SKM-1 (cell line): ENCODE results near the gene KREMEN1.
"Not testable (repeated sequence)": the region's sequence is repeated elsewhere in the genome, so short reads cannot be mapped to it uniquely, and the experiment has no call there.

ENCODE experiments used
- DNase-seq: peaks from one replicate; lab custom pipeline; 2025; ENCODE audit not compliant: unreplicated experiment; lab: John Stamatoyannopoulos, UW

KREMEN1 gene

DNA sequence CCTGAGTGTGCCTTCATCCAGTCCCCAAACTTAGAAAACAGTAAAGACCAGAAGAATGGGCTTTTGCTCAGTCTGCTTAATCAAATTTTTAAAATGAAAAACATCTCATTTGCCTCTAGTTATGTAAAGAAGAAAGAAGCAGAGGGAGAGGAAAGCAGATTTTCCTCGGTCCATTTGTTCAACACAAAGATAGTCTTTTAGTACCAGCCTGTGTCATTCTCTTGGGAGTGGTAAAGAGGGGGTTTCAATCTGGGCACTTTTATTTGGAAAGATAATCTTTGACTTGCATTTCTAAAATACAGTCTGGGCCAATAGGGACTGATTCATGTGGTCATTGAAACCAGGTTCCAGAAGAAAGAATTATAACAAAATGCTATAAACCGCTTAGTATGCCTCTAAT, 29.5 kb downstream of the KREMEN1 start:
- DNase-seq: no peak

DNA sequence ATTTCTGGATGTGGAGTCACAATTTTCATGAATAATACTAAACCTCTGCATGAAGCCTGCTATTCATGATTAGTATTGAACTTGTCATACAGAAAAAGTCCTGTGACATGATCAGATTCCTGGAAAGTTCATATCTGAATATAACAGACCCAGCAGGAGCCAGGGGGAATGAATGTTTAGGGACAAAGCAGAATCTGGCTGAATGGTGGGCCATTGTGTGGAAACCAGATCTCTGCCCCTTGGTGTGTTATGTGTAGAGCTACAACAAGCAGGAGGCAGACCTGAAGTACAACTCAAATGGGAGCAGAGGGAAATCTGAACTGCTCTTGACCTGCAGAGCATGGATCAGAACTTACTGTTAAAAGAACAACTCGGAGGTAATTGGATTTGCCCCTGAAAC, 30.3 kb downstream of the KREMEN1 start:
- DNase-seq: no peak

DNA sequence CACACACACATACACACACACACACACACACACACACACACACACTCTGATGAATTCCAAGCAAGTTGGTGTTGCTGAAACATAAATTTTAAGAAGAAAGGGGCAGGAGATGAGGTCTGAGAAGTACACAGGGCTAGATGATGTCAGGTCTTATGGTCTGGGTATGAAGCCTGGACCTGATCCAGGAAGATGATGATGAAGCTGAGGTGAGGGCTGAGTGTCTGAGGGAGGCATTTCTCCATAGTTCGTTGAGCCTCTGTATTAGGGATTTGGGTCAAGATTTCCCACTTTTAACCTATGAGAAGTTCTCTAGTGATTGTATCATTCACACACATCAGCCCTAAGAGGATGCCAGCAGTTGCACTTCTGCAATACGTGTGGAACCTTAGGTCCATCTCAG, 32.6 kb downstream of the KREMEN1 start:
- no peak for DNase-seq

DNA sequence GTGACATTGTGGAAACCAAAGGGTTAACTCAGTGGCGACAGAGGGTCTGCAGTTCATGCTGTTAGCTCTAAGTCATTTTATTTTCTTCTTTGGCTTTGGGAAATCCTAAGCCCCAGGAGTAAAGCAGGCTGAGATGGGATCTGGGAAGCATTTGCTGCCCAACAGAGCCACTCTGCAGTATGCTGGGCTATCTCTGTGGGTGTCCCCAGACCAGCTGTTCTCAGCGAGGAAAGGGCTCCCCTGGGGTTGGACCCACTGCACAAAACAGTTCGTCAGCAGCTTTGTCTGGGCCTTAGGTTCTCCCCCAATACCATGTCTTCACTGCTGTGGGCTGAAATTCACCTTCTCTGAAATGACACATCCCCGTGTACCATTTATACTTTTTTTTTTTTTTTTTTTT, 34.0 kb downstream of the KREMEN1 start:
- DNase-seq: no peak

DNA sequence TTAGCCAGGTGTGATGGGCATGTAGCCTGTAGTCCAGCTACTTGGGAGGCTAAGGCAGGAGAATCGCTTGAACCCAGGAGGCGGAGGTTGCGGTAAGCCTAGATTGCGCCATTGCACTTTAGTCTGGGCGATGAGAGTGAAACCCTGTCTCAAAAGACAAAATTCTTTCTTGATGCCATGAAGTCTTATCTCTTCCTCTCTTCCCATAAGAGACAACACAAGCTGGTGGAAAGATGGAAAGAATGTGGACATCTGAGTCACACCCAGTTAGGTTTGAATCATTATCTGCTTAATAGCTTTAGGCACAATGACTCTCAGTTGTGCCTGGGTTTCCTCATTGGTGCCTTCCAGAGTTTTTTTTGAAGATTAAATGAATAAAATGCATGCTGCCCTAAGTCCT, 35.3 kb downstream of the KREMEN1 start:
- DNase-seq: no peak

DNA sequence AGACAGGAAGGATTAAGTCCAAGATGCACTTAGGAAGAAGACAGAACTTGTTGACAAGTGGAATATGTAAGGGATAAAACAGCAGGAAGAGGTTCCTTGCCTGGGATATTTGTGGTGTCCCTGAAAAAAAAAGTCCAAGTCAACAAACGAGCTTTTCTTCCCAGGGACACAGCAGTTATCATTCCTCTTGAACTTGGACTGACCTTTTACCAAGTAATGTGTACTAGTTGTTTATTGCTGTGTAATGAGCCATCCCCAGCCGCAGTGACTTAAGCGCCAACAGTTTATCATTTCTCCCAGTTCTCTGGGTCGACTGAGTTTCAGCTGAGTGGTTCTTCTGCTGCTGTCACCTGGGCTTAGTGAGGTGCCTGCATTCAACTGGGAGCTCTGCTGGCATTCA, 37.0 kb downstream of the KREMEN1 start:
- no peak for DNase-seq

DNA sequence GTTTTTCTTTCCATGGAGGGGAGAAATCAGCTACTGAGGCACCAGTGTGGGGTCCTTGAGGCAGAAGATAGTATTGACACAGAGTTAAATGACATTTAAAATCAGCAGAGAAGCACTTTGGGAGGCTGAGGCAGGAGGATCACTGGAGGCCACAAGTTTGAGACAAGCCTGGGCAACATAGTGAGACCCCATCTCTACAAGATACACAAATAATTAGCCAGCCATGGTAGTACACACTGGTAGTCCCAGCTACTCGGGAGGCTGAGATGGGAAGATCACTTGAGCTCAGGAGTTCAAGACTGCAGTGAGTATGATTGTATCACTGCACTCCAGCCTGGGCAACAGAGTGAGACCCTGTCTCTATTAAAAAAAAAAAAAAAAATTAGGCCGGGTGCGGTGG, 38.1 kb downstream of the KREMEN1 start:
- DNase-seq: no peak

DNA sequence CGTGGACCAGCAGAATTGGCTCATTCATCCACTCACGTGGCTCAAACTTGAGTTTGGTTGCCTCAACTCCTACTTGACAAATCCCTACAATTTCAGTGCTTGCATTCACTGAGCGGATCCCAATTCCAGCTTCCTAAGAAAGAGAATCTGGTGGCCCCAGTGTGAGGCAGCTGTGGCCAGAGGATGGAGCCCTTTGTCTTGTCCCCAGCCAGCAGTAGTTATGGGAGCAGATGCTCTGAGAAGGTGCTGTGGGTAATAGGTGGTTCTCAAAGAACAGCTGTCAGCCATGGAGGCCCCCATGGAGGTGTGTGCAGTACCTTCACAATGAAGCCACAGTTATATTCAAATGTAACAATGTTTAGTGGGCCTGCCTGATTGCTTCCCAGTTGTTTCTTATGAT, 39.3 kb downstream of the KREMEN1 start:
- DNase-seq: no peak

DNA sequence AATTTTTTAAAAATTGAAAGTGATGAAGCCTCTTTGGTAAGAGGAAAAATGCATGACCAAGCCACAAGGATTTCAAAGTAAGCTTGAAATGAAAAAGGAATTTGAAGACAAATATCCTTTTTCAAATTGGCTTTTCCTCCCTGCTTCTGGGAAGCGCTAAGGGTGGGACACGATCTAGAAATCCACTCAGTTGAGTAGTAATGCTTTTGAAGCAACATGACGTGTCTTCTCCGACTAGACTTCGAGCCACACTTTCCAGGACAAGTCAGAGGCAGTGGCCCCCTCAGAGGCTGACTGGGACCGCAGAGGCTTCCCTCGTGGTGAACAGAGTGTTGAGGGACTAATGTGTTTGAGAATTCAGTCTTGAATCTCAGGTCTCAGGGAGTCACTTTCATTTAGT, 39.8 kb downstream of the KREMEN1 start:
- no peak for DNase-seq

DNA sequence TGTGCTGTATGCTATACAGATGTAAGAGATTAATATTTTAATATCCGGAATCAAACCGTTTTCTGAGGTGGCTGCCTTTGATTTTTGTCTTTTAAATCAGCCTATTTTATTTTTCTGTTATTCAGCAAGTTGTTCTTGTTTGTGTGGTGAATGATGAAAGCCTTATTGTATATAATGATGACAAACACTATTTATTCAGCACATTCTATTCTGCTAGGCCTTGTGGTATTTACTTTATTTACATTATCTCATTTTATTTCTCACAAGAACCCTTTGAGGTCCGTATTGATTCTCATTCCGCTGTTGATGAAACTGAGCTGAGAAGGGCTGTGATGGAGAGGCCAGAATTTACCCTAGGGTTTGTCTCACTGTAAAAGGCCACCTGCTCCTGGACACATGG, 40.5 kb downstream of the KREMEN1 start:
- no peak for DNase-seq

DNA sequence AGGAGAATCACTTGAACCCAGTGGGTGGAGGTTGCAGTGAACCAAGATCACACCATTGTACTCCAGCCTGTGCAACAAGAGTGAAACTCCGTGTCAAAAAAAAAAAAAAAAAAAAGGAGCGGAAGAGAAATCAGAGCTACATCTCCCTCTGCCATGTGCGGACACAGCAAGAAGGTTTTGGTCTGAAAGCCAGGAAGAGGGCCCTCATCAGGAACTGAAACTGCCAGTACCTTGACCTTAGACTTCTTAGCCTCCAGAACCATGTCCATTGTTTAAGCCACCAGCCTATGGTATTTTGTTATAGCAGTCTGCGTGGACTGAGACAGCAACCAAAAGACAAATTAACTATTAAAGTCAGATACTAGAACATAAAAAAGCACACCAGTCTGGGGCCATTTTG, 41.6 kb downstream of the KREMEN1 start:
- DNase-seq: no peak

DNA sequence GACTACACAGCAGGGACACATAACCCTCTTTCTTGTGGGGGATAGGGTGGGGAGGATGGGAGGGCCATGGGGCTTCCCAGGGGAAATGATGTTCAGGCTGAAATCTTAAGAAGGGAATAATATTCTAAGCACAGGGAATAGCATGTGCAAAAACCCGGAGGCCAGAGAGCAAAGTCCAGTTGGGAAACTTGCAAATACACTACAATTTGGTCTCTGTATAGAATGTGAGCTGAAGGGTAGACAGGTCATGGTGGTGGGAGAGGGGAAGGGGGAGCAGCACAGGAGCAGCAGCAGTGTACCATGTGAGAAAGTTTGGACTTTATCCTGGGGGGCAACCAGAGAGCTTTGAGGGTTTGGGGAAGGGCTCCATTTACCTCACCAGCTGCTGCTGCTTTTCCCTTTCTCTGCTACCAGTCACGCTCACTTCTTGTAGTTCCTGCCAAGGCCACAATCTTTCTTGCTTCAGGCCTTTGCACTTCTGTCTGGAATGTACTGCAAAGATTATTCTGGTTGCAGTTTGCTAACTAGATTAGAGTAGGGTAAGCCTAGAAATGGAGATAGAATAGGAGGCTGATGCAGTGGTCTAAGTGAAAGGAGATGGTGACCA, 43.0 kb downstream of the KREMEN1 start:
- DNase-seq: no peak

DNA sequence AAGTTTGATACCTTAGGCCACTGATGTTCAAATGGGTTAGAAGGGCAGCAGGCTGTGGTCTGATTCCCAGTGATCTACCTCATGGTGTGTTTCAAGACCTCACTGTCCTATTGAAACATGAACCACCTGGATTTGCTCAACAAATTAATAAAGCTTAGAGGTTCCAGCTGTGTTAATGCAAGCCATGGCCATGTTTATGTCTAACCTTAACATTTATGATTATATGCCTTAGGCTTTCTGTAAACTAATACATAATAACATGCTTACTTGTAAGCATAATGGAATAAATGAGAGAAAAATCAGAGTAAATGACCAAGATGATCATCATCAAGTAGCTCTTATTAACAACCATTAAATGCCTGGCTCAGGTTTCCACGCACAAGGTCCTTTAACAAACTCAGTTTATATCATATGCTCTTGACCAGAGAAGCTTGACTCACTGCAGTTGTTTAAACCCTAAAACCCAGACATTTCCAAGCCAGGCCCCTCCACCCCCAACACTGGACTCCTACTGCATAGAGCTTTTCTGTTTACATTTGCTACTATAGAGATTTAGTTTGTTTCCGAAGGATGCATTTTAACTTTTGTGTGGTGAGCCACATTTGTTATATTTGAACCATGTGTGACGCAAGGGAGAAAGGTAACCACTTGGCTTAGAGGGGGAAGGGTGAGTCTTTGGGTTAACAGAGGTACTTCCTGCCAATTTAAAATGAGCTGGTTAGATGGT, 43.7 kb downstream of the KREMEN1 start:
- DNase-seq: no peak

DNA sequence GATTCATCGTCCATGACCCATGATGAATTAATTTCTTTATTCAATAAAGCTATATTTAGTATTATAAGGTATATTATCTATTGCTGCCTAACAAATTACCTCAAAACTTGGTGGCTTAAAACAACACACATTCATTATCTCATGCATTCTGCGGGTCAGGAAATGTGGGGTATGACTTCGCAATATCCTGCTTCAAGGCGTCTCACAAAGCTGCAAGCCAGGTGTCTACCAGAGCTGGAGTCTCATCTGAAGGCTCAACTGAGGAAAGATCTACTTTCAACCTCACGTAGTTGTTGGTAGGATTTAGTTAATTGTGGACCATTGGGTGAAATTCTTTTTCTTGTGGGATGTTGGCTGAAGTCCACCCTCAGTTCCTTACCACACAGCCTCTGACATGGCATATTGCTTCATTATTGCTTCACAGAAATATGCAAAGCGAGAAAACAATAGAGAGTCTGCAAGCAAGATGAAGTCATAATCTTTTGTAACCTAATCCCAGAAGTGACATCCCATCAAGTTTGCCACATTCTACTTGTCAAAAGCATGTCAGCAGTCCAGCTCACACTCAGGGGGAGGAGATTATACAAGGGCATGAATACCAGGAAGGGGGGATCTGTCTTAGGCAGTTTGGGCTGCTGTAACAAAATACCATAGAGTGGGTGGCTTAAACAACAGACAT, 45.1 kb downstream of the KREMEN1 start:
- peak; percentile 12 for DNase-seq

DNA sequence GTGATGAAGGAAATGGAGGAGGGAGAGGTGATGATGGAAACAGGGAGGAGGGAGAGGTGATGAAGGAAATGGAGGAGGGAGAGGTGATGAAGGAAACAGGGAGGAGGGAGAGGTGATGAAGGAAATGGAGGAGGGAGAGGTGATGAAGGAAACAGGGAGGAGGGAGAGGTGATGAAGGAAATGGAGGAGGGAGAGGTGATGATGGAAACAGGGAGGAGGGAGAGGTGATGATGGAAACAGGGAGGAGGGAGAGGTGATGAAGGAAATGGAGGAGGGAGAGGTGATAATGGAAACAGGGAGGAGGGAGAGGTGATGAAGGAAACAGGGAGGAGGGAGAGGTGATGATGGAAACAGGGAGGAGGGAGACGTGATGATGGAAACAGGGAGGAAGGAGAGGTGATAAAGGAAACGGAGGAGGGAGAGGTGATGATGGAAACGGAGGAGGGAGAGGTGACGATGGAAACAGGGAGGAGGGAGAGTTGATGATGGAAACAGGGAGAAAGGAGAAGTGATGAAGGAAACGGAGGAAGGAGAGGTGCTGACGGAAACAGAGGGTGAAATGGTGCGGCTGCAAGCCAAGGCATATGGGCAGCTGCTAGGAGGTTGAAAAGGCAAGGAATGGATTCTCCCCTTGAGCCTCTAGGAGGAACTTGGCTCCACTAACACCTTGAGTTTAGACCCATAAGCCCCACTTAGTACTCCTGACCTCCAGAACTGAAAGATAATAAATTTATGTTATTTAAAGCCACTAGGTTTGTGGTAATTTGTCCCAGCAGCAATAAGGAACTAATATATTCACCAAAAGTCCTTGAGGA, 47.5 kb downstream of the KREMEN1 start:
- DNase-seq: not testable (repeated sequence)

DNA sequence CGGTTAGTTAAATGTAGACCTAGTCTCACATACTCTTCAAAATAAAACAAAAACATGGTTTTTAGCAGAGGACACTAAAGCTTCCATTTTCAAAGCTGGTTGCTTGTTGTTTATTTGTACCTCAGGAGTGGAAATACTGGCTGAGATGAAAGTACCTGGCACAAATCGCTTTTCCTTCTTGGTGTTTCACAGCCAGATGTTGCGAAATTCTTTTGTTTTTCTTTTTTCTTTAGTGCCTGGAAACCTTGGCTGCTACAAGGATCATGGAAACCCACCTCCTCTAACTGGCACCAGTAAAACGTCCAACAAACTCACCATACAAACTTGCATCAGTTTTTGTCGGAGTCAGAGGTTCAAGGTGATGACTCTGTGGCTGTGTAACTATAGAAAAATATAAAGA, 48.3 kb downstream of the KREMEN1 start:
- DNase-seq: no peak

DNA sequence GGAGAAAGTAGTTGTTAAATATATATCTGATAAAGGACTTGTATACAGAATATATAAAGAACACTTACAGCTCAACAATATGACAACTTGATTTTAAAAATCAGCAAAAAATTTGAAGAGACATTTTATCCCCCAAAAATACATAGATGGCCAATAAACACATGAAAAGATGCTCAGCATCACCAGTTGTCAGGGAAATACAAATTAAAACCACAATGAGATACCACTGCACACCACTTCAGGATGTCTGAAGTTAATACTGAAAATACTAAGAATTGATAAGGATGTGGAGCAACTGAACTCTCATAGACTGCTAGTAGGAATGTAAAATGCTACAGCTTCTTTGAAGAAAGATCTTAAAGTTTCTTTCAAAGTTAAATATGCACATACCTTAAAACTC, 49.2 kb downstream of the KREMEN1 start:
- DNase-seq: no peak

DNA sequence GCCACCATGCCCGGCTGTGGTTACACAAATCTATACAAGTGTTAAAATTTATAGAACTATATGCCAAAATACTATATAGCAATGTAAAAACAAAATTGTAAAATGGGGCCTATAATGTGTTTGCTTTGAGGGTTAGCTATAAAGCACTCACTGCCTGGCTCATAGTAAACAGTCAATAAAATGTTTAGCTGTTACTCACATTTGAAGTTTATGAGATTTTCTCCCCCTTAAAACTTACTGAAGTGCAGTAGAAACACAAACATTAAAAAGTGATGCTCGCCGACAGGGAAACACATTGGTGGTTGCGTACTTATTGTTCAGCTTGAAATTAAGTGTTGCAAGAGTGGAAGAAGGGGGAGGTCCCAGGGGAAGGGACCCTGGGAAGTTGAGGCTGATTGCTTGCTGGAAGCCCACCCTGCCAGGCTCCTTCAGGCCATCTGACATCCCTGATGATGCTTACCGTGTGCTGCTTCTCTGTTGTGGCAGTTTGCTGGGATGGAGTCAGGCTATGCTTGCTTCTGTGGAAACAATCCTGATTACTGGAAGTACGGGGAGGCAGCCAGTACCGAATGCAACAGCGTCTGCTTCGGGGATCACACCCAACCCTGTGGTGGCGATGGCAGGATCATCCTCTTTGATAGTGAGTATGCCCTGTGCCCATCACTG, 52.1 kb downstream of the KREMEN1 start:
- DNase-seq: no peak

DNA sequence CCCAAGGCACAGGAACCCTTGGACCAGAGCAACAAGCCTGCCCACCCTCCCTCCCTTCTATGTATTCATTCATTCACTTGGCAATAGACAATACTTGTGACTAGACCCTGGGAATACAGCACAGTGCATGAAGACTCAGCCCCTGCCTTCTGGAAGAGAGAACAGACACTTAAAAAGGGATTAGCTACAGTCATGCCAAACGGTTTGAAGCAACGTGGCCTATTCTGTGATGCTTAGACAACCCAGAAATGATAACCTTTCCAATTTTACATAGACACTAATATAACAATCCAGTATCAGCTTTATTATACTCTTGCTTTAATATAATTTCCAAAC, 52.6 kb downstream of the KREMEN1 start:
- DNase-seq: no peak

DNA sequence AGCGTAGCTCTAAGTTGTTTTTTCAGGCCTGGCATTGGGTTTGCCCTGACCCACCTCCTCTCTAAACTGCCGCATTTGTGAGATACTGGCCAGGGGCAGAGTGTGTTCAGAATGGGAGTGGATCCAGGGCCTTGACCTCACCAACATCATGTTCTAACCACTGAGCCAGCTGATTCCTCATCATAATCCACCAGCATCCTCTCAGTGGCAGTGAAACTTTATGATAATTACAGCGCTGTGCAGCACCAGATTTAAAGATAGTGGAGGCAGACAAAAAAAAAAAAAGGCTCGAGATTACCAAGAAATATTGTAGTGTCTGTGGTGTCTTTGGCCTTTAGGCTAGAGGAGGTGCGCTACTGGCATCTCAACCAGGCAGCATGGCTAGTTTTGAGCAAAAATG, 53.0 kb downstream of the KREMEN1 start:
- no peak for DNase-seq

DNA sequence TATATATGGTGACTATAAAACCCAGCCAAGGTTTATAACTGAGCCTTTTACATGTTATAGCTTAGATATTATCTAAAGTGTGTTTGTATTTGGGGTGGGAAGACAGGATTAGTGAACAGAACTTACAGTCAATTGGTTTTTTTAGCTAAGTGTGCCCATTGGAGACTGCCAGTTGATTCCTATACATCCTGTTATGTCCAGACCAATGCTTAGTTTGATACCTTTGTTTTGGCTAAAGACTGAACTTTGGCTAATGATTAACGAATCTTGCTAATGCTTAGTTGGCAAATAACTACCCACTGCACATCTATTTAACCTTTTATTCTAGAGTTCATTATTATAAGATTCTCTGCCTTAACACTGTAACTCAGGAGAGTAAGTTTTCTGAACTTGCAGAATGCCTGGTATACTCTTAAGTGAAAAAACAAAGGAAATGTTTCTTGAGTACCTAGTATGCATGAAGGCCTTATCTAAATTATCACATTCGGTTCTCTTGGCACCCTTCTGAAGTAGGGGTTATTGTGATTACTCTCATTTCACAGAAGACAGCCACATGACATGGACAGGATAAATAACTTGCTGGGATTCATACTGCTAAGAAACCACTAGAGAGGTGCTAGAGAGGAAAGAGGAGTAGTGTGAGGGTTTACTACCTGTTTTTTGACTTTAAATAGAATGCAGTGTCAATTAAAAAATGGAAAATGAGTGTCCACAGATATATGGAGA, 54.0 kb downstream of the KREMEN1 start:
- DNase-seq: no peak
